ENCODE results near the gene LRRC56. TPM values are rescaled to one million over a fixed set of nuclear protein-coding genes. Genes with fewer than 3 reads are reported as not detected.

The LRRC56 gene
- total and polyA plus RNA-seq, 2 of the 13 experiments (the other 11 are each of a cell fraction or from before 2014, with no cell fraction given): 0.11 to 0.29 TPM

DNA sequence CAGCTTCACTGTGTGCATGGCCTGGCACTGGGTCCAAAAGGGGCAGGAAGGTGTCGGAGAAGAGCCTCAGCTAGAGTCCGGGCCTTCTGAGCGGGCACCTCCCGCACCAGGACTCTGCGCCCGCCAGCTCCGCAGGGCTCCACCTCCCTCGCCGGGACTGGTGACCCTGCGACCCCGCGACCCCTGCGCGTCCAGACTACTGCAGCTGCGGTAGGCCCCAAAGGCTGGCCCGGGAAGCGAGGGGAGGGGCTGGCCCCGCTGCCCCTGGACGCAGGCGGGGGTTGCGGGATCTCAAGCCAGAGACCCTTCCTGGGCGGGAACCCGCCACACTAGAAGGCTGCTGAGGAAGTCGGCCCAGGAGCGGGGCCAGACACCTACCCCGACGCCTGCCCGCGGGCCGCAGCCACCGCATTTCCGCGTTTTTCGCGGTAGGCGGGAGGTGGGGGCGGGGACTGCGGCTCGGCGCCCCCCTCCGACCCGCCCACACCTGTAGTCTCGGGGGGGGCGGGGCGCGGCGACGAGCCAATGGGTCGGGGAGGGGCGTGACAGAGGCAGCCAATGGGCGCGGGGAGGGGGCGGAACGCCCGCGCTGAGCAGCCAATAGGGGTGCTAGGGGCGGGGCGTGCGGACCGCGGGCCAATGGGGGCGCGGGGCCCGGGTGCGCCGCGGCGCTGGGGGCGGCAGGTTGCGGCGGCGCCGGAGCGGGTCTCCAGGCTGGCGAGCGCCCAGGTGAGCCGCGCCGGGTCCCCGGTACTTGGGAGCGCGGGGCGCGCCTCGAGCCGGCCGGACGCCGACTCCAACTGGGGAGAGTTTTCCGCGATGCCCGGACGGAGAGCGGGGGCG is 23.2 kb downstream of the LRRC56 start, which contains the start of the genes LMNTD2 and RASSF7 (continued):
- TF ChIP-seq, protein P1, sequence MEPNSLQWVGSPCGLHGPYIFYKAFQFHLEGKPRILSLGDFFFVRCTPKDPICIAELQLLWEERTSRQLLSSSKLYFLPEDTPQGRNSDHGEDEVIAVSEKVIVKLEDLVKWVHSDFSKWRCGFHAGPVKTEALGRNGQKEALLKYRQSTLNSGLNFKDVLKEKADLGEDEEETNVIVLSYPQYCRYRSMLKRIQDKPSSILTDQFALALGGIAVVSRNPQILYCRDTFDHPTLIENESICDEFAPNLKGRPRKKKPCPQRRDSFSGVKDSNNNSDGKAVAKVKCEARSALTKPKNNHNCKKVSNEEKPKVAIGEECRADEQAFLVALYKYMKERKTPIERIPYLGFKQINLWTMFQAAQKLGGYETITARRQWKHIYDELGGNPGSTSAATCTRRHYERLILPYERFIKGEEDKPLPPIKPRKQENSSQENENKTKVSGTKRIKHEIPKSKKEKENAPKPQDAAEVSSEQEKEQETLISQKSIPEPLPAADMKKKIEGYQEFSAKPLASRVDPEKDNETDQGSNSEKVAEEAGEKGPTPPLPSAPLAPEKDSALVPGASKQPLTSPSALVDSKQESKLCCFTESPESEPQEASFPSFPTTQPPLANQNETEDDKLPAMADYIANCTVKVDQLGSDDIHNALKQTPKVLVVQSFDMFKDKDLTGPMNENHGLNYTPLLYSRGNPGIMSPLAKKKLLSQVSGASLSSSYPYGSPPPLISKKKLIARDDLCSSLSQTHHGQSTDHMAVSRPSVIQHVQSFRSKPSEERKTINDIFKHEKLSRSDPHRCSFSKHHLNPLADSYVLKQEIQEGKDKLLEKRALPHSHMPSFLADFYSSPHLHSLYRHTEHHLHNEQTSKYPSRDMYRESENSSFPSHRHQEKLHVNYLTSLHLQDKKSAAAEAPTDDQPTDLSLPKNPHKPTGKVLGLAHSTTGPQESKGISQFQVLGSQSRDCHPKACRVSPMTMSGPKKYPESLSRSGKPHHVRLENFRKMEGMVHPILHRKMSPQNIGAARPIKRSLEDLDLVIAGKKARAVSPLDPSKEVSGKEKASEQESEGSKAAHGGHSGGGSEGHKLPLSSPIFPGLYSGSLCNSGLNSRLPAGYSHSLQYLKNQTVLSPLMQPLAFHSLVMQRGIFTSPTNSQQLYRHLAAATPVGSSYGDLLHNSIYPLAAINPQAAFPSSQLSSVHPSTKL (CRISPR knock-in tag; IDR thresholded peaks at IDR 0.05): no peak; the same call in 1 of the 2 replicates
- TF ChIP-seq RFXAP (CRISPR knock-in tag; IDR thresholded peaks at IDR 0.05; ENCODE audit: borderline replicate concordance) (no peak), ZSCAN31 (CRISPR knock-in tag; IDR thresholded peaks at IDR 0.05; ENCODE audit: low read depth) (peak; percentile 63), ZNF724P (CRISPR knock-in tag; IDR thresholded peaks at IDR 0.05; ENCODE audit: borderline replicate concordance) (0 out of 2 replicates have a peak, but pooled peaks have one; percentile 50), TEAD3 (CRISPR knock-in tag; optimal IDR thresholded peaks at IDR 0.05; ENCODE audit: borderline replicate concordance) (peak; percentile 47), ZNF33A (CRISPR knock-in tag; IDR thresholded peaks at IDR 0.05; ENCODE audit: borderline replicate concordance) (0 out of 2 replicates have a peak, but pooled peaks have one; percentile 44), SP5 (CRISPR knock-in tag; IDR thresholded peaks at IDR 0.05; ENCODE audit: borderline replicate concordance, low read depth) (peak; percentile 74; the same call in 1 of the 2 replicates), MEIS2 (CRISPR knock-in tag; IDR thresholded peaks at IDR 0.05) (peak; percentile 52; the same call in 1 of the 2 replicates), KLF6 (CRISPR knock-in tag; IDR thresholded peaks at IDR 0.05) (0 out of 2 replicates have a peak, but pooled peaks have one; percentile 23), ZNF564 (CRISPR knock-in tag; IDR thresholded peaks at IDR 0.05) (no peak), RBFOX2 (IDR thresholded peaks at IDR 0.05; ENCODE audit: low read depth, low read length) (peak; percentile 74), MIXL1 (CRISPR knock-in tag; IDR thresholded peaks at IDR 0.05) (no peak), ZNF749 (CRISPR knock-in tag; IDR thresholded peaks at IDR 0.05; ENCODE audit: borderline replicate concordance) (no peak)
- TF ChIP-seq, protein P2, sequence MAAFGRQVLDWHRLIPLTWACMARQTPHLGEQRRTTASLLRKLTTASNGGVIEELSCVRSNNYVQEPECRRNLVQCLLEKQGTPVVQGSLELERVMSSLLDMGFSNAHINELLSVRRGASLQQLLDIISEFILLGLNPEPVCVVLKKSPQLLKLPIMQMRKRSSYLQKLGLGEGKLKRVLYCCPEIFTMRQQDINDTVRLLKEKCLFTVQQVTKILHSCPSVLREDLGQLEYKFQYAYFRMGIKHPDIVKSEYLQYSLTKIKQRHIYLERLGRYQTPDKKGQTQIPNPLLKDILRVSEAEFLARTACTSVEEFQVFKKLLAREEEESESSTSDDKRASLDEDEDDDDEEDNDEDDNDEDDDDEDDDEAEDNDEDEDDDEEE (CRISPR knock-in tag; IDR thresholded peaks at IDR 0.05): peak; percentile 73; the same call in 1 of the 2 replicates
